ENCODE data around the gene EID3. TPM values are rescaled to one million over a fixed set of nuclear protein-coding genes. Genes with fewer than 3 reads are reported as not detected.
A peak's percentile ranks its signal among the peaks of the same experiment; 100 is the strongest.

EID3 gene
- total RNA-seq, 1 experiment from 2014 or later, result 3.0 TPM

DNA sequence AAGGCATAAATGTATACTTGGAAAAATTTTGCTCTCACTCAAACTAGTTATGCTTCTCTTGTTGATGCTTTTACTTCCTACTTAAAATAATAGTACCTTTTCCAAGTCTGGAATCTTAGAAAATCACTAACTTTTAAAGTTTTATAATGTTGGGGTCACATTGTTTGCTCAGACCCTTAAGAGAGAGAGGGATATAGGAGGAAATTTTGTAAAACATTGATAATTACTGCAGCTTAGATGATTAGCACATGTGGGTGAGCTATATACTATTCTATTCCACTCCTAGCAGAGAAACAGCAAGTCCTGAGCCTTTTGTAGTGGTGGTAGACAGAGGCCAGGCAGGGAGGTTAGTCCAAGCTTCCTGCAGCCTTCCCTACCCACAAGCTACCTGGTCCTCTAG is 13.4 kb downstream of the EID3 start:
- H3K4me1 Mint-ChIP-seq (ENCODE audit: insufficient read depth, unreplicated experiment), result peaks cover 7% of the 10 kb centered on the region
- intact Hi-C loops (cut with micrococcal nuclease), result no loop called here

DNA sequence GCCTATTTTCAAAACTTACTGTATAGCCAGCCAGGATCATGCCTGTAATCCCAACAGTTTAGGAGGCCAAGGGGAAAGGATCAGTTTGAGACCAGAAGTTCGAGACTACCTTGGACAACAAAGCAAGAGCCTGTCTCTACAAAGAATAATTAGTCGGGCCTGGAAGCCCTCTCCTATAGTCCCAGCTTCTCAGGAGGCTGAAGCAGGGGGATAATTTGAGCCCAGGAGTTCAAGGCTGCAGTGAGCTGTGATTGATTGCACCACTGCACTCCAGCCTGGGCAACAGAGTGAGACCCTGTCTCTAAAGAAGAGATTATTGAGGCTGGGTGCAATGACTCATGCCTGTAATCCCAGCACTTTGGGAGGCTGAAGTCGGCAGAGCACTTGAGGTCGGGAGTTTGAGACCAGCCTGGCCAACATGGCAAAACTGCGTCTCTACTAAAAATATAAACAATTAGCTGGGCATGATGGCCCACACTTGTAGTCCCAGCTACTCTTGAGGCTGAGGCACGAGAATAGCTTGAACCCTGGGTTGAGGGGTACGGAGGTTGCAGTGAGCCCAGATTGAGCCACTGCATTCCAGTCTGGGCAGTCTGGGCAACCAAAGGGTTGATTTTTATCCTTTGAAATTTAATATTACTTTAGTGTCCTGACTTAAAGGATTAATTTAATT is 14.1 kb downstream of the EID3 start:
- BruUV-seq (replicated peaks), result no TSS peak
- Mint-ChIP-seq H3K36me3 (ENCODE audit: insufficient read depth, unreplicated experiment) (peaks cover 100% of the 10 kb centered on the region), H3K4me3 (ENCODE audit: unreplicated experiment) (no peak overlapping the region), H3K4me1 (ENCODE audit: insufficient read depth, unreplicated experiment) (peaks cover 7% of the 10 kb centered on the region), H3K27ac (ENCODE audit: low read depth, unreplicated experiment) (no peak overlapping the region), H3K9me3 (ENCODE audit: unreplicated experiment) (no peaks in the 10 kb centered on the region), H3K27me3 (ENCODE audit: insufficient read depth, unreplicated experiment) (no peaks in the 10 kb centered on the region)
- POLR2A ChIA-PET, result no interaction called here
- TF ChIP-seq, protein P1, sequence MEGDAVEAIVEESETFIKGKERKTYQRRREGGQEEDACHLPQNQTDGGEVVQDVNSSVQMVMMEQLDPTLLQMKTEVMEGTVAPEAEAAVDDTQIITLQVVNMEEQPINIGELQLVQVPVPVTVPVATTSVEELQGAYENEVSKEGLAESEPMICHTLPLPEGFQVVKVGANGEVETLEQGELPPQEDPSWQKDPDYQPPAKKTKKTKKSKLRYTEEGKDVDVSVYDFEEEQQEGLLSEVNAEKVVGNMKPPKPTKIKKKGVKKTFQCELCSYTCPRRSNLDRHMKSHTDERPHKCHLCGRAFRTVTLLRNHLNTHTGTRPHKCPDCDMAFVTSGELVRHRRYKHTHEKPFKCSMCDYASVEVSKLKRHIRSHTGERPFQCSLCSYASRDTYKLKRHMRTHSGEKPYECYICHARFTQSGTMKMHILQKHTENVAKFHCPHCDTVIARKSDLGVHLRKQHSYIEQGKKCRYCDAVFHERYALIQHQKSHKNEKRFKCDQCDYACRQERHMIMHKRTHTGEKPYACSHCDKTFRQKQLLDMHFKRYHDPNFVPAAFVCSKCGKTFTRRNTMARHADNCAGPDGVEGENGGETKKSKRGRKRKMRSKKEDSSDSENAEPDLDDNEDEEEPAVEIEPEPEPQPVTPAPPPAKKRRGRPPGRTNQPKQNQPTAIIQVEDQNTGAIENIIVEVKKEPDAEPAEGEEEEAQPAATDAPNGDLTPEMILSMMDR (IDR thresholded peaks at IDR 0.05; ENCODE audit: unreplicated experiment), result no peak
- DNase-seq (ENCODE audit: unreplicated experiment), result no peak
- CTCF ChIA-PET, result interaction anchor here (0.6 to 1.1 kb wide), 2 partner anchors 41 to 101 kb away, joined by 3 to 5 read pairs; no protein-coding TSS in a partner anchor
- intact Hi-C loops (cut with micrococcal nuclease), result no loop called here

More for the DNA sequence above, 13.4 kb downstream of the EID3 start:
- TF ChIP-seq, protein P1 (IDR thresholded peaks at IDR 0.05; ENCODE audit: unreplicated experiment), result no peak
- Mint-ChIP-seq H3K9me3 (ENCODE audit: unreplicated experiment) (no peaks in the 10 kb centered on the region), H3K4me3 (ENCODE audit: unreplicated experiment) (no peak overlapping the region), H3K36me3 (ENCODE audit: insufficient read depth, unreplicated experiment) (peaks cover 100% of the 10 kb centered on the region), H3K27ac (ENCODE audit: low read depth, unreplicated experiment) (no peak overlapping the region), H3K27me3 (ENCODE audit: insufficient read depth, unreplicated experiment) (no peaks in the 10 kb centered on the region)
- no TSS peak for BruUV-seq (replicated peaks)
- ChIA-PET CTCF (interaction anchor here (0.7 kb wide), 1 partner anchor 17 kb away, joined by 3 read pairs; no protein-coding TSS in a partner anchor), POLR2A (no interaction called here)
- DNase-seq (ENCODE audit: unreplicated experiment), result no peak

DNA sequence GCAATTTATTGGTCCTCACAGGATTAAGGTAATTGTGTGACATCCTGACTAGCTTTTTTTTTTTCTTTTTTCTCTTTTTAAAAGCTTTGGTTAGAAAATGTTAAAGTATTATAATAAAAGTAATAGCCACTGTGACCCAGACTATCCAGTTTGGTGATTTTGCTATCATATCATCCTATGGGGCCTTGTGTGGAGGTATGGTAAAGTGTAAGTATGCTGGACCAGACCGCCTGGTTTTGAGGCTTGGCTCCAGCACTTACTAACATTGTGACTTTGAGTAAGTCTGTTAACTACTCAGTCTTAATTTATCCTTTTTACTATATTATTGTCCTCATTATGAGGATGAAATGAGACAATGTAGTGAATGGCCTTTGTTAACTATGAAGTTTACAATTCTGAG is 15.5 kb downstream of the EID3 start:
- no peak for DNase-seq (ENCODE audit: unreplicated experiment)
- BruUV-seq (replicated peaks), result no TSS peak
- Mint-ChIP-seq H3K27ac (ENCODE audit: low read depth, unreplicated experiment) (peak overlapping the region; percentile 49), H3K27me3 (ENCODE audit: insufficient read depth, unreplicated experiment) (no peaks in the 10 kb centered on the region), H3K4me3 (ENCODE audit: unreplicated experiment) (no peak overlapping the region), H3K9me3 (ENCODE audit: unreplicated experiment) (no peaks in the 10 kb centered on the region), H3K4me1 (ENCODE audit: insufficient read depth, unreplicated experiment) (peaks cover under 1% of the 10 kb centered on the region), H3K36me3 (ENCODE audit: insufficient read depth, unreplicated experiment) (peaks cover 93% of the 10 kb centered on the region)
- CTCF ChIA-PET, result interaction anchor here (0.6 to 1.1 kb wide), 3 partner anchors 13 to 119 kb away, joined by 3 to 5 read pairs (median 4); no protein-coding TSS in a partner anchor
- intact Hi-C loops (cut with micrococcal nuclease), result no loop called here
- POLR2A ChIA-PET, result interaction anchor here (0.6 to 1.2 kb wide), 4 partner anchors 8 to 39 kb away, joined by 3 to 5 read pairs (median 4); no protein-coding TSS in a partner anchor
- TF ChIP-seq, protein P1 (IDR thresholded peaks at IDR 0.05; ENCODE audit: unreplicated experiment), result no peak

DNA sequence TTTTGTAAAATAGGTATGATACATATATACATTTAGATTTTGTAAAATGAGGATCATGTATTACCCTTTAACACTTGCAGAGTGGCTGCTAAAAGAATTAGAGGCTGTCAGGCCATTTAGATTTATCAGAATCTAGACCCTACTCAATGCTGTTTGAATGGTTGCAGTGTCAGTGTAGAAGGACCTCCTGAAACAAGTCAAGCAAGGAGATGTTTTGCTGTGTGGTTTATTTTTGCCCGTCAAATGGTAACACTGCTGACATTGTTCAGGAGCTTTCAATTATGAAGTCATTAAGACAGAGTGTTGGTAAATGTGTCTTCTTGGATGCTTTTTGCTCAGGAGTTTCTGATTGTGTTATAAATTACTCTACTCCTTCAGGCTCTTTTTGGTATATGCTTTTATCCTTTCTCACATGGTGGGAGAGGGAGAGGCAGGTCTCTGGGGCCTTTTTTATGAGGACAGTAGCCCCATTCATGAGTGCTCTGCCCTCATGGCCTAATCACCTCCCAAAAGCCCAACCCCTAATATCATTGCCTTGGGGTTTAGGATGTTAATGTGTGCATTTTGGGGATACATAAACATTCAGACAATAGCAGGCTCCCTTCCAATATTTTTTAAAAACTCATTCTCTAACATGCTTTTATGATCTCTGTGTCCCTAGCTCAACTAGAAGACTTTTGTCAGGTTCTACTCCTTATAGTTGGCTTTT is 16.5 kb downstream of the EID3 start:
- H3K4me1 Mint-ChIP-seq (ENCODE audit: insufficient read depth, unreplicated experiment), result no peaks in the 10 kb centered on the region
- BruUV-seq (replicated peaks), result no TSS peak
- H3K9me3 Mint-ChIP-seq (ENCODE audit: unreplicated experiment), result no peaks in the 10 kb centered on the region
- ChIA-PET CTCF (no interaction called here), POLR2A (interaction anchor here (0.6 to 1.0 kb wide), 3 partner anchors 9 to 27 kb away, joined by 3 to 4 read pairs (median 3); no protein-coding TSS in a partner anchor)
- no peak overlapping the region for H3K4me3 Mint-ChIP-seq (ENCODE audit: unreplicated experiment)
- peak overlapping the region; percentile 49 for H3K27ac Mint-ChIP-seq (ENCODE audit: low read depth, unreplicated experiment)
- peaks cover 93% of the 10 kb centered on the region for H3K36me3 Mint-ChIP-seq (ENCODE audit: insufficient read depth, unreplicated experiment)
- no peaks in the 10 kb centered on the region for H3K27me3 Mint-ChIP-seq (ENCODE audit: insufficient read depth, unreplicated experiment)
- no peak for DNase-seq (ENCODE audit: unreplicated experiment)
- TF ChIP-seq, protein P1 (IDR thresholded peaks at IDR 0.05; ENCODE audit: unreplicated experiment), result no peak
- intact Hi-C loops (cut with micrococcal nuclease), result no loop called here
